Prostate gland (tissue), 2 donors: ENCODE measurements around the gene SMO.

Source experiments
- CTCF ChIP-seq, 4 experiments: fragments of 200-600 bp in 2 of 4; fragments of 450-650 bp in 2 of 4; sonication (generic) in 2 of 4; IDR thresholded peaks; 1 replicate in 3 of 4; 2 replicates in 1 of 4; pipeline ENCODE4 v1.5.1; 2016 to 2019; ENCODE audit warnings: antibody characterized with exemption in 4 of 4, mild to moderate bottlenecking in 2 of 4, moderate library complexity in 2 of 4
- POLR2A ChIP-seq: fragments of 450-650 bp; IDR thresholded peaks from one replicate; pipeline ENCODE4 v1.6.1; 2016; ENCODE audit warnings: antibody characterized with exemption, mild to moderate bottlenecking
- POLR2AphosphoS5 ChIP-seq: sonication (generic); formaldehyde crosslinking; IDR thresholded peaks from one replicate; pipeline ENCODE4 v1.6.1; 2017; ENCODE audit warnings: antibody characterized with exemption

- TF ChIP-seq POLR2AphosphoS5: no peak
- TF ChIP-seq CTCF (IDR thresholded peaks at IDR 0.05): no peak
- TF ChIP-seq POLR2A: no peak
Observed at GRCh38 chr7:129169171-129169671, 19.2 kb upstream of the SMO start.
